A549 (cell line): Measurements from ENCODE around the gene FHIT. TPM values are rescaled to one million over a fixed set of nuclear protein-coding genes. Genes with fewer than 3 reads are reported as not detected.

Experiments used
- ATAC-seq, 2 experiments: fragments of 200-7000 bp in 1 of 2; fragments of >200 bp in 1 of 2; cut with Nextera tagmentation in 1 of 2; cut with Tn5 transposase in 1 of 2; 3 replicates each; pipeline versions ENCODE4 v1.8.0 to v1.9.1; 2018 to 2020; ENCODE audit warnings: mild to moderate bottlenecking in 1 of 2, moderate library complexity in 1 of 2
- CTCF ChIA-PET: fragments of 300-600 bp; sonication (Branson Sonifier 250); formaldehyde crosslinking; extraction: SDS; loops from one replicate; lab custom pipeline; 2021; ENCODE audit warnings: antibody characterized with exemption, inconsistent platforms; lab: Yijun Ruan, JAX
- POLR2A ChIA-PET: fragments of 350-600 bp; formaldehyde crosslinking; extraction: SDS; loops from one replicate; lab custom pipeline; 2021; ENCODE audit warnings: antibody characterized with exemption, inconsistent platforms; lab: Yijun Ruan, JAX
- DNase-seq, 2 experiments: peaks; one replicate each; pipeline versions ENCODE4 v3.0.0 to v3.0.0-alpha.2; 2011 to 2016; ENCODE audit warnings: low read depth in 1 of 2, low spot score in 1 of 2
- FAIRE-seq: peaks from 2 replicates; lab custom pipeline; 2011; peaks lifted over from hg19 to GRCh38; lab: Jason Lieb, UNC
- H3K27ac ChIP-seq, 2 experiments: fragments of >200 bp; sonication (Bioruptor Twin); formaldehyde crosslinking; 3 replicates each; pipeline ENCODE4 v1.5.1; 2016 to 2017
- H3K4me1 ChIP-seq: fragments of >200 bp; sonication (Bioruptor Twin); formaldehyde crosslinking; 3 replicates; pipeline ENCODE4 v1.6.1; 2016
- H3K4me2 ChIP-seq: fragments of >200 bp; sonication (Bioruptor Twin); formaldehyde crosslinking; 3 replicates; pipeline ENCODE4 v1.6.1; 2016
- H3K4me3 ChIP-seq: fragments of >200 bp; sonication (Bioruptor Twin); formaldehyde crosslinking; 3 replicates; pipeline ENCODE4 v1.5.1; 2016
- H3K9me3 ChIP-seq: fragments of >200 bp; sonication (Bioruptor Twin); formaldehyde crosslinking; 3 replicates; pipeline ENCODE4 v1.6.1; 2016
- BHLHE40 ChIP-seq: IDR thresholded peaks from 2 replicates; pipeline ENCODE4 v1.6.1; 2012; ENCODE audit warnings: low read depth, low read length, inconsistent platforms
- CBX8 ChIP-seq: fragments of 200-600 bp; sonication (generic); IDR thresholded peaks from 2 replicates; pipeline ENCODE4 v1.6.1; 2016
- CHD2 ChIP-seq: fragments of 150-350 bp; IDR thresholded peaks from 2 replicates; pipeline ENCODE4 v1.6.1; 2014; ENCODE audit warnings: low read length; ENCODE audit not compliant: partially characterized antibody
- EP300 ChIP-seq, 2 experiments: fragments of >200 bp; sonication (Bioruptor Twin); formaldehyde crosslinking; IDR thresholded peaks; 2 replicates in 1 of 2; 3 replicates in 1 of 2; pipeline ENCODE4 v1.6.1; 2016 to 2017
- ESRRA ChIP-seq: fragments of 150-350 bp; IDR thresholded peaks from 2 replicates; pipeline ENCODE4 v1.6.1; 2014; ENCODE audit warnings: mild to moderate bottlenecking, low read length, borderline replicate concordance
- FOSB ChIP-seq: fragments of 250-450 bp; sonication (Bioruptor Pico); IDR thresholded peaks from 2 replicates; pipeline ENCODE4 v1.5.0; 2020; ENCODE audit warnings: mild to moderate bottlenecking, moderate library complexity
- GATA3 ChIP-seq: IDR thresholded peaks from 2 replicates; pipeline ENCODE4 v1.6.1; 2012; ENCODE audit warnings: borderline replicate concordance
- HOXB13 ChIP-seq: fragments of 250-450 bp; sonication (Bioruptor Pico); IDR thresholded peaks from 2 replicates; pipeline ENCODE4 v1.5.0; 2020; ENCODE audit warnings: low read depth, mild to moderate bottlenecking, moderate library complexity
- HOXB5 ChIP-seq: fragments of 250-450 bp; sonication (Bioruptor Pico); IDR thresholded peaks from 2 replicates; pipeline ENCODE4 v1.5.0; 2020; ENCODE audit warnings: mild to moderate bottlenecking, moderate library complexity
- JUN ChIP-seq, 2 experiments: fragments of >200 bp; sonication (Bioruptor Twin); formaldehyde crosslinking; IDR thresholded peaks; 2 replicates in 1 of 2; 3 replicates in 1 of 2; pipeline ENCODE4 v1.6.1; 2016 to 2017
- KDM1A ChIP-seq: fragments of 200-600 bp; sonication (generic); IDR thresholded peaks from 2 replicates; pipeline ENCODE4 v1.6.1; 2016; ENCODE audit warnings: low read depth, mild to moderate bottlenecking
- MAFK ChIP-seq: fragments of 450-650 bp; IDR thresholded peaks from 2 replicates; pipeline ENCODE4 v1.6.1; 2014; ENCODE audit not compliant: partially characterized antibody
- NFE2L2 ChIP-seq: fragments of 150-350 bp; conservative IDR thresholded peaks from 2 replicates; pipeline ENCODE4 v1.6.1; 2014; ENCODE audit warnings: low read length
- NR3C1 ChIP-seq: fragments of >200 bp; sonication (Bioruptor Twin); formaldehyde crosslinking; IDR thresholded peaks from 3 replicates; pipeline ENCODE4 v1.6.1; 2017
- RAD21 ChIP-seq, 2 experiments: fragments of >200 bp in 1 of 2; sonication (Bioruptor Twin) in 1 of 2; formaldehyde crosslinking in 1 of 2; IDR thresholded peaks in 1 of 2; conservative IDR thresholded peaks in 1 of 2; 2 replicates in 1 of 2; 3 replicates in 1 of 2; pipeline ENCODE4 v1.6.1; 2012 to 2018; ENCODE audit warnings: inconsistent platforms in 1 of 2
- RARB ChIP-seq: fragments of 250-450 bp; sonication (Bioruptor Pico); IDR thresholded peaks from 2 replicates; pipeline ENCODE4 v1.8.0; 2021; ENCODE audit warnings: mild to moderate bottlenecking, moderate library complexity
- RFX5 ChIP-seq: fragments of 450-650 bp; IDR thresholded peaks from 2 replicates; pipeline ENCODE4 v1.7.1; 2014; ENCODE audit warnings: antibody characterized with exemption, mild to moderate bottlenecking, moderate library complexity
- RNF2 ChIP-seq: fragments of 200-600 bp; sonication (generic); IDR thresholded peaks from 2 replicates; pipeline ENCODE4 v1.6.1; 2016; ENCODE audit warnings: low read depth, mild to moderate bottlenecking, antibody characterized with exemption, moderate library complexity, borderline replicate concordance
- SMC3 ChIP-seq: fragments of >200 bp; sonication (Bioruptor Twin); formaldehyde crosslinking; IDR thresholded peaks from 3 replicates; pipeline ENCODE4 v1.6.1; 2018; ENCODE audit warnings: inconsistent platforms
- TFCP2L1 ChIP-seq: fragments of 250-450 bp; sonication (Bioruptor Pico); IDR thresholded peaks from 2 replicates; pipeline ENCODE4 v1.5.0; 2021; ENCODE audit warnings: mild to moderate bottlenecking
- ZC3H11A ChIP-seq: fragments of 450-650 bp; IDR thresholded peaks from 2 replicates; pipeline ENCODE4 v1.6.1; 2014; ENCODE audit warnings: antibody characterized with exemption, mild to moderate bottlenecking
- ZFP36 ChIP-seq: fragments of 450-650 bp; IDR thresholded peaks from 2 replicates; pipeline ENCODE4 v1.6.1; 2014; ENCODE audit warnings: borderline replicate concordance; ENCODE audit not compliant: partially characterized antibody
- WGBS: methylation state at CpG from one replicate; pipeline ENCODE4 v1.1.6; 2017; ENCODE audit errors: missing lambda C conversion rate; 5-methylcytosine and 5-hydroxymethylcytosine counted together
- polyA plus RNA-seq, 4 experiments: library from polyadenylated mRNA; depleted of rRNA in 3 of 4; stranded (reverse); fragments of >200 nt; fragmentation: RNase III in 1 of 4; extraction: RNeasy Plus Mini Kit Qiagen cat#74134 plus additional on column Dnase treatment in 1 of 4; gene quantifications; 2 replicates in 3 of 4; 3 replicates in 1 of 4; pipeline ENCODE4 v1.2.3, GENCODE V29; 2011 to 2017
- TF ChIP-seq, protein P1 (sequence below): fragments of 450-650 bp; IDR thresholded peaks from 2 replicates; pipeline ENCODE4 v1.6.1; 2014; ENCODE audit warnings: antibody characterized with exemption
- TF ChIP-seq, protein P2 (sequence below): IDR thresholded peaks from 2 replicates; pipeline ENCODE4 v1.6.1; 2012; ENCODE audit warnings: low read depth, borderline replicate concordance

The FHIT gene
- polyA plus RNA-seq, 2 of the 4 experiments (the other 2 are of a cell fraction) = 0.76 to 0.92 TPM

DNA sequence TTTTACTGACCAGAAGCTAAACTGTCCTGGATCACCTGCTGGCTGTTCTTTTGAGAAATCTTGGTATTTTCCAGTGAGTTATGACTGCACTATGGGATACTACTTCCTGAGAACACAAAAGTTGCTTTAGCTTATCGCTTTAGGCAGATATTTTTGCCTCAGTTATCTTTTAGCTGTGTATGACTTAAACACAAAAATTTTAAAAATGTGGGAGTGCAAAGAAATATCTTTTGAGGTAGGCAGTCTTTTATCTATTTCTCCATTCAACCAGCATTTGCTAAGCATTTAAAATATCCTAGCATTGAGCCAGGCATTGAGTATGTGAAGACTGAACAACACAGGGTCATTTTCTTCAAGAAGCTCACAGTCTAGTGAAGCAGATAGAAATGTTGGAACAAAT, 981.9 kb downstream of the FHIT start (continued):
- TF ChIP-seq RNF2 (no peak), CHD2 (no peak), TFCP2L1 (CRISPR knock-in tag) (no peak), ZFP36 (no peak), KDM1A (no peak), RAD21 (conservative IDR thresholded peaks at IDR 0.05 in 1 of 2, IDR thresholded peaks at IDR 0.05 in 1 of 2) (no peak), RARB (no peak), NR3C1 (no peak)

DNA sequence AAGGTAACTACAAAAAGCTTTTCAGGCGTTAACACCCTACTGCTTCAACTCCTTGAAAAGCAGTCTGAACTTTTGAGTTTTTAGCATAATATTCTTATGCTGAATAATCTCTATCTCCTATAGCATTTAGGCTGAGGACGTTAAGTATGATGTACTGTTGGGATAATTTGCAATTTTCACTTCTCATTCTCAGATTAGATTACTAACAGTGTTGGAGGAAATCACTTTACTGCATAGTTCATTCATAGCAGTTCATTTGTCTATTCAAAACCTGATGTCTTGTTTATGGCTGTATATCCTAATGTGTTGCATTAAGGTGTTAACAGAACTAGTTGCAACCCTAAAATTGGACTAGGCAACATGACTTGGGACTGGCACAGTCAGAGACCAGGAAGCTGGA, 983.1 kb downstream of the FHIT start:
- Histone ChIP-seq H3K9me3 (no peaks in the 10 kb centered on the region), H3K27ac (no peak overlapping the region), H3K4me2 (no peak overlapping the region), H3K4me1 (no peaks in the 10 kb centered on the region), H3K4me3 (no peak overlapping the region)
- FAIRE-seq (no peak), ATAC-seq (no peak), DNase-seq (no peak)
- WGBS = 0% methylated on average over 2 of the region's 2 CpGs
- ChIA-PET POLR2A (no interaction called here), CTCF (no interaction called here)
- TF ChIP-seq EP300 (IDR thresholded peaks at IDR 0.05) = no peak
- no peak for TF ChIP-seq HOXB13 (CRISPR knock-in tag)
- no peak for TF ChIP-seq NFE2L2
- TF ChIP-seq, protein P1, sequence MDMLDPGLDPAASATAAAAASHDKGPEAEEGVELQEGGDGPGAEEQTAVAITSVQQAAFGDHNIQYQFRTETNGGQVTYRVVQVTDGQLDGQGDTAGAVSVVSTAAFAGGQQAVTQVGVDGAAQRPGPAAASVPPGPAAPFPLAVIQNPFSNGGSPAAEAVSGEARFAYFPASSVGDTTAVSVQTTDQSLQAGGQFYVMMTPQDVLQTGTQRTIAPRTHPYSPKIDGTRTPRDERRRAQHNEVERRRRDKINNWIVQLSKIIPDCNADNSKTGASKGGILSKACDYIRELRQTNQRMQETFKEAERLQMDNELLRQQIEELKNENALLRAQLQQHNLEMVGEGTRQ = no peak
- TF ChIP-seq, protein P2, sequence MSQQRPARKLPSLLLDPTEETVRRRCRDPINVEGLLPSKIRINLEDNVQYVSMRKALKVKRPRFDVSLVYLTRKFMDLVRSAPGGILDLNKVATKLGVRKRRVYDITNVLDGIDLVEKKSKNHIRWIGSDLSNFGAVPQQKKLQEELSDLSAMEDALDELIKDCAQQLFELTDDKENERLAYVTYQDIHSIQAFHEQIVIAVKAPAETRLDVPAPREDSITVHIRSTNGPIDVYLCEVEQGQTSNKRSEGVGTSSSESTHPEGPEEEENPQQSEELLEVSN = no peak
- TF ChIP-seq RNF2 = no peak
- TF ChIP-seq GATA3 = no peak
- no peak for TF ChIP-seq ZC3H11A
- TF ChIP-seq FOSB (CRISPR knock-in tag) = no peak

DNA sequence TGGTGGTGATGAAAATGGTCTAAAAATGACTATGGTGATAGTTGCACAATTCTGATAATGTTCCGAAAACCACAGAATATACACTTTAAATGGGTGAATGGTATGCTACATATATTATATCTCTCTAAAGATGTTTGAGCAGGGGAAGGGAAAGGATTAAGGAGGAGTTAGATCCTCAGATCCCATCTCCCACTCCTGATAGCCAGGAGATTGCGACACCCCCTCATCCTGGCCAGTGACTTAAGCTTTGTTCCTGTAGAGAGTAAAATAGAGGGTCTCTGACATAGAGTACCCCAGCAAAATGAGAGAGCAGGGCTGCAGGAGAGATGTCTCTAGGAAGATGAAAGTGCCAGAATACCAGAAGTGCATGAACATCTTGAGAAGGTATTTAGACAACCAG, 984.8 kb downstream of the FHIT start:
- WGBS = 47% methylated on average over 2 of the region's 2 CpGs
- Histone ChIP-seq H3K27ac (no peak overlapping the region), H3K4me2 (no peak overlapping the region), H3K4me1 (no peaks in the 10 kb centered on the region), H3K4me3 (no peak overlapping the region), H3K9me3 (no peaks in the 10 kb centered on the region)
- ChIA-PET CTCF (no interaction called here), POLR2A (no interaction called here)
- FAIRE-seq = no peak
- TF ChIP-seq RAD21 (conservative IDR thresholded peaks at IDR 0.05 in 1 of 2, IDR thresholded peaks at IDR 0.05 in 1 of 2) = no peak
- TF ChIP-seq, protein P2 = no peak
- TF ChIP-seq SMC3 = no peak
- TF ChIP-seq ESRRA = no peak
- no peak for TF ChIP-seq NFE2L2
- TF ChIP-seq CBX8 = no peak
- no peak for TF ChIP-seq RFX5
- no peak for TF ChIP-seq EP300 (IDR thresholded peaks at IDR 0.05)
- no peak for TF ChIP-seq HOXB5 (CRISPR knock-in tag)
- TF ChIP-seq MAFK = no peak
- TF ChIP-seq JUN (IDR thresholded peaks at IDR 0.05) = no peak
- TF ChIP-seq CHD2 = no peak
- TF ChIP-seq ZFP36 = no peak
- no peak for TF ChIP-seq HOXB13 (CRISPR knock-in tag)
- no peak for TF ChIP-seq BHLHE40
- no peak for TF ChIP-seq GATA3
- ATAC-seq = no peak
- no peak for DNase-seq
